Esophagus squamous epithelium (tissue), 5 donors: ENCODE results near the gene KCNMA1. TPM values are rescaled to one million over a fixed set of nuclear protein-coding genes. Genes with fewer than 3 reads are reported as not detected.
A peak's percentile ranks its signal among the peaks of the same experiment; 100 is the strongest.

Experiments
- DNase-seq: peaks from one replicate; lab custom pipeline; 2025; lab: John Stamatoyannopoulos, UW
- H3K27ac ChIP-seq, 4 donors: fragments of 200-600 bp; sonication (generic); one replicate each; pipeline ENCODE4 v1.5.1; 2016 to 2019; ENCODE audit warnings: mild to moderate bottlenecking in 1 of 4
- H3K27me3 ChIP-seq, 4 donors: fragments of 200-600 bp; sonication (generic); 1 replicate in 3 of 4; 2 replicates in 1 of 4; pipeline versions ENCODE4 v1.5.1 to v1.6.0; 2017 to 2021; ENCODE audit warnings: antibody characterized with exemption in 1 of 4
- H3K36me3 ChIP-seq, 3 donors: fragments of 200-600 bp; sonication (generic); one replicate each; pipeline ENCODE4 v1.5.1; 2016 to 2019
- H3K4me1 ChIP-seq, 3 donors: fragments of 200-600 bp; sonication (generic); one replicate each; pipeline ENCODE4 v1.5.1; 2017 to 2019
- H3K4me3 ChIP-seq, 4 donors: fragments of 200-600 bp; sonication (generic); 1 replicate in 3 of 4; 2 replicates in 1 of 4; pipeline ENCODE4 v1.5.1; 2016 to 2019; ENCODE audit warnings: mild to moderate bottlenecking in 2 of 4, moderate library complexity in 1 of 4
- H3K9me3 ChIP-seq, 3 donors: fragments of 200-600 bp; sonication (generic); one replicate each; pipeline ENCODE4 v1.5.1; 2016 to 2019
- CTCF ChIP-seq, 6 experiments: fragments of 450-650 bp in 4 of 6; fragments of 200-600 bp in 2 of 6; sonication (generic) in 2 of 6; IDR thresholded peaks; one replicate each; pipeline ENCODE4 v1.5.1; 2016 to 2019; ENCODE audit warnings: antibody characterized with exemption in 6 of 6, mild to moderate bottlenecking in 4 of 6, moderate library complexity in 4 of 6
- POLR2A ChIP-seq, 4 donors: fragments of 450-650 bp; IDR thresholded peaks; one replicate each; pipeline ENCODE4 v1.6.1; 2017; ENCODE audit warnings: antibody characterized with exemption in 4 of 4, mild to moderate bottlenecking in 4 of 4, moderate library complexity in 3 of 4
- WGBS, 2 donors: methylation state at CpG; one replicate each; pipeline ENCODE4 v1.1.5; 2018; 5-methylcytosine and 5-hydroxymethylcytosine counted together
- intact Hi-C: fragments of 100-400 bp; cut with DNase I; formaldehyde crosslinking; loops from one replicate; pipeline ENCODE4 v1.15.0; 2022
- total RNA-seq, 4 donors: library from RNA; depleted of rRNA; stranded (reverse); fragments of >200 nt; gene quantifications; one replicate each; pipeline ENCODE4 v1.1.0, GENCODE V29; 2016
- donor health status: DM: yes; HTN: yes; CAD: no.

The KCNMA1 gene
- total RNA-seq, 4 donors from 2014 or later = 7.5 to 74.2 (median 18.0) TPM

GRCh38 chr10:77041636-77042258, 595.9 kb downstream of the KCNMA1 start:
- Histone ChIP-seq H3K4me3 (no peak overlapping the region), H3K36me3 (peaks cover 0 to 7% (median 0%) of the 10 kb centered on the region in 3 donors), H3K9me3 (no peaks in the 10 kb centered on the region), H3K27me3 (no peaks in the 10 kb centered on the region), H3K4me1 (no peaks in the 10 kb centered on the region), H3K27ac (no peak overlapping the region)
- WGBS, 2 donors = 42 to 76% methylated on average over 2 to 4 of the region's 4 CpGs
- intact Hi-C loops = no loop called here
- no peak for TF ChIP-seq POLR2A (IDR thresholded peaks at IDR 0.05)
- TF ChIP-seq CTCF (IDR thresholded peaks at IDR 0.05) = no peak
- DNase-seq = no peak

- 86 to 89% methylated on average over 4 of the region's 4 CpGs for WGBS, 2 donors
- intact Hi-C loops = no loop called here
- Histone ChIP-seq H3K27me3 (no peaks in the 10 kb centered on the region), H3K9me3 (no peaks in the 10 kb centered on the region), H3K4me3 (no peak overlapping the region), H3K36me3 (peaks cover 0 to 7% (median 0%) of the 10 kb centered on the region in 3 donors), H3K27ac (no peak overlapping the region), H3K4me1 (no peaks in the 10 kb centered on the region)
- no peak for DNase-seq
- no peak for TF ChIP-seq CTCF (IDR thresholded peaks at IDR 0.05)
- TF ChIP-seq POLR2A (IDR thresholded peaks at IDR 0.05) = no peak
Measured at GRCh38 chr10:77038407-77038806, 599.2 kb downstream of the KCNMA1 start.

GRCh38 chr10:77037735-77038403, 599.7 kb downstream of the KCNMA1 start:
- no peak for DNase-seq
- intact Hi-C loops = no loop called here
- peaks cover 0 to 7% (median 0%) of the 10 kb centered on the region in 3 donors for H3K36me3 ChIP-seq
- WGBS, 2 donors = 81 to 86% methylated on average over 5 to 7 of the region's 8 CpGs
- TF ChIP-seq POLR2A (IDR thresholded peaks at IDR 0.05) (no peak), CTCF (IDR thresholded peaks at IDR 0.05) (no peak)
- H3K4me1 ChIP-seq = no peaks in the 10 kb centered on the region
- H3K27me3 ChIP-seq = no peaks in the 10 kb centered on the region
- no peaks in the 10 kb centered on the region for H3K9me3 ChIP-seq
- H3K4me3 ChIP-seq = no peak overlapping the region
- no peak overlapping the region for H3K27ac ChIP-seq

- intact Hi-C loops = no loop called here
- no peaks in the 10 kb centered on the region for H3K27me3 ChIP-seq
- no peak overlapping the region for H3K27ac ChIP-seq
- H3K4me3 ChIP-seq = no peak overlapping the region
- peak in 3 of 6 experiments; percentile 20 to 35 (median 21) for TF ChIP-seq CTCF (IDR thresholded peaks at IDR 0.05)
- TF ChIP-seq POLR2A (IDR thresholded peaks at IDR 0.05) = no peak
- no peaks in the 10 kb centered on the region for H3K9me3 ChIP-seq
- H3K36me3 ChIP-seq = peaks cover 0 to 7% (median 0%) of the 10 kb centered on the region in 3 donors
- no peaks in the 10 kb centered on the region for H3K4me1 ChIP-seq
- 82 to 86% methylated on average over 6 of the region's 6 CpGs for WGBS, 2 donors
- no peak for DNase-seq
Measured at GRCh38 chr10:77036993-77037734, 600.4 kb downstream of the KCNMA1 start.

GRCh38 chr10:77036276-77036675, 601.3 kb downstream of the KCNMA1 start:
- DNase-seq = no peak
- no peak overlapping the region for H3K27ac ChIP-seq
- intact Hi-C loops = no loop called here
- H3K27me3 ChIP-seq = no peaks in the 10 kb centered on the region
- no peaks in the 10 kb centered on the region for H3K4me1 ChIP-seq
- H3K36me3 ChIP-seq = peaks cover 0 to 7% (median 0%) of the 10 kb centered on the region in 3 donors
- TF ChIP-seq POLR2A (IDR thresholded peaks at IDR 0.05) = no peak
- TF ChIP-seq CTCF (IDR thresholded peaks at IDR 0.05) = no peak
- no peak overlapping the region for H3K4me3 ChIP-seq
- 89 to 93% methylated on average over 3 to 4 of the region's 4 CpGs for WGBS, 2 donors
- H3K9me3 ChIP-seq = no peaks in the 10 kb centered on the region
